ENCODE results near the gene PITPNM1.
A peak's percentile ranks its signal among the peaks of the same experiment; 100 is the strongest.

Gene PITPNM1

GRCh38 chr11:67502328-67502979 is 2.7 kb downstream of the PITPNM1 start:
- no peak overlapping the region for H3K4me3 ChIP-seq (ENCODE audit: low read depth, low read length)
- TF ChIP-seq CTCF (IDR thresholded peaks at IDR 0.05; ENCODE audit: low read depth, low read length) (no peak), MAX (IDR thresholded peaks at IDR 0.05; ENCODE audit: low read depth, low read length) (no peak), POLR2A (IDR thresholded peaks at IDR 0.05; ENCODE audit: extremely low read depth, insufficient read length) (no peak), MYC (IDR thresholded peaks at IDR 0.05; ENCODE audit: low read depth, low read length) (no peak)
- DNase-seq (ENCODE audit: low read depth): no peak

GRCh38 chr11:67501854-67502253 is 3.3 kb downstream of the PITPNM1 start:
- H3K4me3 ChIP-seq (ENCODE audit: low read depth, low read length): no peak overlapping the region
- no peak for TF ChIP-seq POLR2A (IDR thresholded peaks at IDR 0.05; ENCODE audit: extremely low read depth, insufficient read length)
- TF ChIP-seq CTCF (IDR thresholded peaks at IDR 0.05; ENCODE audit: low read depth, low read length): no peak
- TF ChIP-seq MYC (IDR thresholded peaks at IDR 0.05; ENCODE audit: low read depth, low read length): no peak
- TF ChIP-seq MAX (IDR thresholded peaks at IDR 0.05; ENCODE audit: low read depth, low read length): no peak
- no peak for DNase-seq (ENCODE audit: low read depth)

- DNase-seq (ENCODE audit: low read depth): peak; percentile 83
- no peak overlapping the region for H3K4me3 ChIP-seq (ENCODE audit: low read depth, low read length)
- TF ChIP-seq MYC (IDR thresholded peaks at IDR 0.05; ENCODE audit: low read depth, low read length) (no peak), CTCF (IDR thresholded peaks at IDR 0.05; ENCODE audit: low read depth, low read length) (no peak), MAX (IDR thresholded peaks at IDR 0.05; ENCODE audit: low read depth, low read length) (no peak)
Observed at GRCh38 chr11:67500831-67501715, 4.1 kb downstream of the PITPNM1 start.

- TF ChIP-seq MAX (IDR thresholded peaks at IDR 0.05; ENCODE audit: low read depth, low read length) (no peak), CTCF (IDR thresholded peaks at IDR 0.05; ENCODE audit: low read depth, low read length) (no peak), POLR2A (IDR thresholded peaks at IDR 0.05; ENCODE audit: extremely low read depth, insufficient read length) (no peak), MYC (IDR thresholded peaks at IDR 0.05; ENCODE audit: low read depth, low read length) (no peak)
- DNase-seq (ENCODE audit: low read depth): peak; percentile 41
- H3K4me3 ChIP-seq (ENCODE audit: low read depth, low read length): no peak overlapping the region
Observed at GRCh38 chr11:67500484-67500821, 4.7 kb downstream of the PITPNM1 start.

GRCh38 chr11:67499808-67500483 is 5.2 kb downstream of the PITPNM1 start:
- no peak for DNase-seq (ENCODE audit: low read depth)
- TF ChIP-seq POLR2A (IDR thresholded peaks at IDR 0.05; ENCODE audit: extremely low read depth, insufficient read length) (no peak), MAX (IDR thresholded peaks at IDR 0.05; ENCODE audit: low read depth, low read length) (no peak), CTCF (IDR thresholded peaks at IDR 0.05; ENCODE audit: low read depth, low read length) (no peak), MYC (IDR thresholded peaks at IDR 0.05; ENCODE audit: low read depth, low read length) (no peak)

More at GRCh38 chr11:67499808-67500483, 5.2 kb downstream of the PITPNM1 start:
- H3K4me3 ChIP-seq (ENCODE audit: low read depth, low read length): no peak overlapping the region
